Measurements from ENCODE around the gene SCRT2. TPM values are rescaled to one million over a fixed set of nuclear protein-coding genes. Genes with fewer than 3 reads are reported as not detected.

SCRT2 gene
- total and polyA plus RNA-seq, 7 donors, result not detected

DNA sequence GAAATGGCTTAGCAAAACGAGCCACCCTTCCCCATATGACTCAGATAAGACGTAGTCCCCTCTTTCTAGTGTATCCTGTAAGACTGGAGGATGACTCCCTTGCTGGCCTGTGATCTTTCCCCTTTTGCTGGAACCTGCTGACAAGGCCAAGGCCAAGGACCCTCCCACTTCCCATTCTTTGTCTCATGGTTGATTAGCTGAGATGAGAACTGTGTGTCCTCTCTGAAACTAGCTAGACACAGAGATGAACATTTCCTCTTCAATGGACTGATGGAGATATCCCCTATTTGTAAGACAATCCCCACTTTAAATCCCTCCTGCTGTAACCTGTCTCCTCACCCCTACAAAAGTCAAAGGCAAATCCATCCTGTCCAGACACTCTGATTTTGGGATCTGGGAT, 33.4 kb upstream of the SCRT2 start:
- Histone ChIP-seq H3K4me1 (peaks cover 0 to 11% (median 10%) of the 10 kb centered on the region in 4 donors), H3K9me3 (peaks cover 0 to 7% (median 3%) of the 10 kb centered on the region in 4 donors), H3K27ac (no peak overlapping the region), H3K27me3 (peaks cover 12 to 79% (median 26%) of the 10 kb centered on the region in 3 donors), H3K36me3 (no peaks in the 10 kb centered on the region), H3K4me3 (no peak overlapping the region)
- intact Hi-C loops (cut with DNase I), result no loop called here
- TF ChIP-seq EP300 (IDR thresholded peaks at IDR 0.05) (no peak), POLR2AphosphoS5 (IDR thresholded peaks at IDR 0.05) (no peak), POLR2A (IDR thresholded peaks at IDR 0.05) (no peak)
- TF ChIP-seq, protein P1, sequence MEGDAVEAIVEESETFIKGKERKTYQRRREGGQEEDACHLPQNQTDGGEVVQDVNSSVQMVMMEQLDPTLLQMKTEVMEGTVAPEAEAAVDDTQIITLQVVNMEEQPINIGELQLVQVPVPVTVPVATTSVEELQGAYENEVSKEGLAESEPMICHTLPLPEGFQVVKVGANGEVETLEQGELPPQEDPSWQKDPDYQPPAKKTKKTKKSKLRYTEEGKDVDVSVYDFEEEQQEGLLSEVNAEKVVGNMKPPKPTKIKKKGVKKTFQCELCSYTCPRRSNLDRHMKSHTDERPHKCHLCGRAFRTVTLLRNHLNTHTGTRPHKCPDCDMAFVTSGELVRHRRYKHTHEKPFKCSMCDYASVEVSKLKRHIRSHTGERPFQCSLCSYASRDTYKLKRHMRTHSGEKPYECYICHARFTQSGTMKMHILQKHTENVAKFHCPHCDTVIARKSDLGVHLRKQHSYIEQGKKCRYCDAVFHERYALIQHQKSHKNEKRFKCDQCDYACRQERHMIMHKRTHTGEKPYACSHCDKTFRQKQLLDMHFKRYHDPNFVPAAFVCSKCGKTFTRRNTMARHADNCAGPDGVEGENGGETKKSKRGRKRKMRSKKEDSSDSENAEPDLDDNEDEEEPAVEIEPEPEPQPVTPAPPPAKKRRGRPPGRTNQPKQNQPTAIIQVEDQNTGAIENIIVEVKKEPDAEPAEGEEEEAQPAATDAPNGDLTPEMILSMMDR (IDR thresholded peaks at IDR 0.05), result no peak
- WGBS, 2 donors, result 72 to 74% methylated on average over 2 of the region's 2 CpGs
- DNase-seq, result peak; percentile 25

DNA sequence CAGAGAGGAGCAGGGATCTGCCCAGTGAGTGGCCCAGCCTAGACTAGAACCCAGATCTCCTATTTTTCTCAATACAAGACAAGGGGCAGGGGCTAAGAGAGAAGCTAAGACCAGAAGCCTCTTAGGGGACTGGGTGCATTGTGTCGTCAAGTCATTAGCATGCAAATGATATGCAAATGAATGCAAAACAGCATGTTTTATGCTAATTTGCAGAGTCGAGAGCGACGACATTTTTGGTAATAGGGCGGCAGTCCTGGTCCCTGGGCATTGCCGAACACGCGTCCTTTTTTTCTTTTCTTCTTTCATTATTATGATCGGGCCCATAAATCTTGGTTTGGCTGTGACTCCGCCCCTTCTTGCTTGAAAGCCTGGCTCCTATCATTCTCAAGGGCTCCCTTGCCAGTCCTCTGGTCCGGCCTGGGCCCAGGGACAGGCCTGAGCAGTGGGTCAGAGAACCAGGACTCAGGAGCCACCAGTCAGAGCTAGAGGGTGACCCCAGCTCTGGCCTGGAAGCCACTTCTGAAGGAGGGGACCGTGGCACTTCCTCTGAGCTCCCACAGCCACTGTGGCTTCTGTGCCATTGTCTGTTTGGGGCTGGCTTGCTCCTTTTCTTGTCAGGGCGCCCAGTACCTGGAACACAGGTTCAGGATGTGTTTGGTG, 32.0 kb upstream of the SCRT2 start:
- WGBS, 2 donors, result 82 to 87% methylated on average over 13 of the region's 13 CpGs
- intact Hi-C loops (cut with DNase I), result no loop called here
- H3K4me3 ChIP-seq, result no peak overlapping the region

DNA sequence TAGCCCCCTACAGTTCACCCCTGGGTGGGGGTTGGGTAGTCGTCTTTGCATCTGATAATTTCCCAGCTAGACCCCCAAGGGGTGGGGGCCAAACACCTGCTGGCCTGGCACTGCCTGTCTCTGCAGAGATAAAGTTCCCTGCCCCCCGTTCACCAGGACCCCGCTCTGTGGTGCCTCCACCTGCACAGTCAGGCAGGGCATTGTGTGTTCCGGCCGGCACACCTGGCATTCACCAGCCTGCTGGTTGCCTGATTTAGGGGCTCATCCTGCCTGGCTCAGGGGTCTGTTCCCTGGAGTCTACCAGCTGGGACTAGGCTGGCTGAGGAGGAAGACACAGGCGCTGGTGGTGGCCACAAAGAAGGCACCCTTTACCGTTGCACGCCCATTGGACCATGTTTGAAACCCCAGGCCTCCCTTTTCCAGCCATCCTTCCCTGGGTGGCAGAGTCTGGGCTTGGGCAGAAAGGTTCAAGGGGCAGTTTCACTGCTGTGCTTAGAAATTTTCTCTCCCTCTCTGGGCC, 30.8 kb upstream of the SCRT2 start:
- intact Hi-C loops (cut with DNase I), result no loop called here
- no peak overlapping the region for H3K4me3 ChIP-seq
- peaks cover 12 to 73% (median 26%) of the 10 kb centered on the region in 3 donors for H3K27me3 ChIP-seq
- TF ChIP-seq POLR2AphosphoS5 (IDR thresholded peaks at IDR 0.05) (no peak), POLR2A (IDR thresholded peaks at IDR 0.05) (no peak), EP300 (IDR thresholded peaks at IDR 0.05) (no peak)
- TF ChIP-seq, protein P1 (IDR thresholded peaks at IDR 0.05), result no peak
- 78 to 85% methylated on average over 8 of the region's 8 CpGs for WGBS, 2 donors
- H3K27ac ChIP-seq, result no peak overlapping the region
- H3K4me1 ChIP-seq, result peaks cover 0 to 11% (median 10%) of the 10 kb centered on the region in 4 donors
- H3K9me3 ChIP-seq, result peaks cover 0 to 6% (median 0%) of the 10 kb centered on the region in 4 donors
- no peaks in the 10 kb centered on the region for H3K36me3 ChIP-seq
- DNase-seq, result peak; percentile 42

More for the DNA sequence above, 32.0 kb upstream of the SCRT2 start:
- Histone ChIP-seq H3K27me3 (peaks cover 12 to 80% (median 26%) of the 10 kb centered on the region in 3 donors), H3K9me3 (peaks cover 0 to 6% (median 0%) of the 10 kb centered on the region in 4 donors), H3K27ac (no peak overlapping the region), H3K4me1 (peaks cover 0 to 11% (median 10%) of the 10 kb centered on the region in 4 donors), H3K36me3 (no peaks in the 10 kb centered on the region)
- TF ChIP-seq POLR2AphosphoS5 (IDR thresholded peaks at IDR 0.05) (no peak), POLR2A (IDR thresholded peaks at IDR 0.05) (no peak), EP300 (IDR thresholded peaks at IDR 0.05) (no peak)
- TF ChIP-seq, protein P1 (IDR thresholded peaks at IDR 0.05), result no peak
- peak; percentile 10 for DNase-seq

DNA sequence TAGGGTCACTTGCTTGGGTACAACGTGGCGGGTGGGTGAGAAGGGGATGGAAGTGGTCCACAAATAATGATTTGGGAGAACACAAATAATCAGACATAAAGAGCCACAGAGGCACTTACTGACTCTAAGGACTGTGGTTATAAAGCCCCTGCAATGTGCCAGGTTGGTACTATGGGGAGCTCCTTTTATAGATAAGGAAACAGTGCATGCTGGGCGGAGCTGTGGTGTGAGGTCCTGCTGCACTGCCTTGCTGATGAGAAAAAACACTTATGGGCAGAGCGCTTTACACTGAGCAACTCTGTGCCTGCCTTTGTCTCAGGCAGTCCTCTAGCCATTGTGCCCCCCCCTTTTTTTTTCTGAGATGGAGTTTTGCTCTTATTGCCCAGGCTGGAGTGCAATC, 29.1 kb upstream of the SCRT2 start:
- intact Hi-C loops (cut with DNase I), result no loop called here
- Histone ChIP-seq H3K9me3 (peaks cover 0 to 6% (median 0%) of the 10 kb centered on the region in 4 donors), H3K4me1 (peaks cover 0 to 4% (median 4%) of the 10 kb centered on the region in 4 donors), H3K36me3 (no peaks in the 10 kb centered on the region), H3K4me3 (no peak overlapping the region), H3K27me3 (peaks cover 6 to 62% (median 11%) of the 10 kb centered on the region in 3 donors), H3K27ac (no peak overlapping the region)
- DNase-seq, result no peak
- no peak for TF ChIP-seq EP300 (IDR thresholded peaks at IDR 0.05)
- TF ChIP-seq, protein P1 (IDR thresholded peaks at IDR 0.05), result no peak
- TF ChIP-seq POLR2AphosphoS5 (IDR thresholded peaks at IDR 0.05), result no peak
- no peak for TF ChIP-seq POLR2A (IDR thresholded peaks at IDR 0.05)
- WGBS, 2 donors, result 82 to 88% methylated on average over 4 of the region's 4 CpGs

Data from sigmoid colon (tissue), 7 donors.